Measurements from ENCODE around the gene PKN1. TPM values are rescaled to one million over a fixed set of nuclear protein-coding genes. Genes with fewer than 3 reads are reported as not detected.
A peak's percentile ranks its signal among the peaks of the same experiment; 100 is the strongest.

PKN1 gene
- total and polyA plus RNA-seq, 2 experiments from 2014 or later = 86.8 to 201 TPM

DNA sequence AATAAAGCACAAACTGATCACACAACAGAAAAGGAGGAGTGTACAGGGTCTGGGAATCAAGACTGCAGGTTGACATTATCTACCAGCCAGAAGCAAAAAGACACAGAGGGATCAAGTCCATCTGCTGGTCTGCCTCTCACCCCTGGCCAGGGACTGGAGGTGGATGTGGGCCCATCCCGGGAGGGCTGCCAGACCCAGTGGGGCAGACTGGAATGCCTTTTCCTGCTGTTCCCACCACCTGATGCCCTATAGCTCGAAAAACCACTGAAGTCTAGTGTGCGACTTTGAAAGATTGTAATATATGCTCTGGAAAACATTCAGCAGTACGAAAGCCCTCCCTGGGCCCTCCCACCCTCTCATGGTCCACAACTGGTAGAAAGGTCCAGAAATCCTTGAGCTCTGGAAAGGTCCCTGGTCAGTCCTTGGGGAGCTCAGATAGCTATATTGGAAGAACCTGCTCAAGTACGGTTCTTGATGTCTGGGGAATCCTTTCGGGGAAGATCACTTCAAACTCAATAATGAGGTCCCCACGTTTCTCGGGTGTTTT, 82.5 kb downstream of the PKN1 start:
- ATAC-seq (no peak), DNase-seq (ENCODE audit: low spot score) (no peak)
- Histone ChIP-seq H3K4me3 (peak overlapping the region; percentile 97; the same call in 1 of the 2 replicates), H3K4me2 (peak overlapping the region; percentile 99; the same call in 1 of the 2 replicates), H3K36me3 (ENCODE audit: insufficient read depth) (peaks cover 3% of the 10 kb centered on the region), H3K79me2 (replicated peaks; ENCODE audit: insufficient read depth) (peaks cover 31% of the 10 kb centered on the region), H3F3A (replicated peaks; ENCODE audit: low read depth) (peaks cover 33% of the 10 kb centered on the region), H3K4me1 (ENCODE audit: insufficient read depth) (peaks cover 11% of the 10 kb centered on the region; the same call in 1 of the 2 replicates), H4K20me1 (replicated peaks; ENCODE audit: insufficient read depth) (peaks cover 24% of the 10 kb centered on the region; the same call in 1 of the 2 replicates), H3K27me3 (ENCODE audit: insufficient read depth) (no peaks in the 10 kb centered on the region), H3K27ac (ENCODE audit: low read depth) (no peak overlapping the region), H2AFZ (no peak overlapping the region), H3K9me2 (ENCODE audit: insufficient read depth) (no peaks in the 10 kb centered on the region)
- Mint-ChIP-seq H3K27me3 (ENCODE audit: insufficient read depth, low read depth, poor library complexity) (peaks cover 15% of the 10 kb centered on the region), H3K4me3 (peak overlapping the region; percentile 93), H3K36me3 (ENCODE audit: low read depth) (peaks cover 34% of the 10 kb centered on the region), H3K9me3 (no peaks in the 10 kb centered on the region; the same call in 2 of the 3 replicates), H3K27ac (no peak overlapping the region), H3K4me1 (peaks cover 27% of the 10 kb centered on the region)
- TF ChIP-seq CREB1 (CRISPR knock-in tag; IDR thresholded peaks at IDR 0.05; ENCODE audit: low read depth) (no peak), NANOG (IDR thresholded peaks at IDR 0.05; ENCODE audit: borderline replicate concordance) (no peak), JUNB (IDR thresholded peaks at IDR 0.05; ENCODE audit: unreplicated experiment) (no peak), ZNF114 (CRISPR knock-in tag; IDR thresholded peaks at IDR 0.05) (no peak), STAT1 (IDR thresholded peaks at IDR 0.05; ENCODE audit: unreplicated experiment) (no peak), EZH2phosphoT487 (IDR thresholded peaks at IDR 0.05; ENCODE audit: unreplicated experiment) (no peak), EZH2 (IDR thresholded peaks at IDR 0.05; ENCODE audit: low read depth, unreplicated experiment) (no peak)
- TF ChIP-seq, protein P1, sequence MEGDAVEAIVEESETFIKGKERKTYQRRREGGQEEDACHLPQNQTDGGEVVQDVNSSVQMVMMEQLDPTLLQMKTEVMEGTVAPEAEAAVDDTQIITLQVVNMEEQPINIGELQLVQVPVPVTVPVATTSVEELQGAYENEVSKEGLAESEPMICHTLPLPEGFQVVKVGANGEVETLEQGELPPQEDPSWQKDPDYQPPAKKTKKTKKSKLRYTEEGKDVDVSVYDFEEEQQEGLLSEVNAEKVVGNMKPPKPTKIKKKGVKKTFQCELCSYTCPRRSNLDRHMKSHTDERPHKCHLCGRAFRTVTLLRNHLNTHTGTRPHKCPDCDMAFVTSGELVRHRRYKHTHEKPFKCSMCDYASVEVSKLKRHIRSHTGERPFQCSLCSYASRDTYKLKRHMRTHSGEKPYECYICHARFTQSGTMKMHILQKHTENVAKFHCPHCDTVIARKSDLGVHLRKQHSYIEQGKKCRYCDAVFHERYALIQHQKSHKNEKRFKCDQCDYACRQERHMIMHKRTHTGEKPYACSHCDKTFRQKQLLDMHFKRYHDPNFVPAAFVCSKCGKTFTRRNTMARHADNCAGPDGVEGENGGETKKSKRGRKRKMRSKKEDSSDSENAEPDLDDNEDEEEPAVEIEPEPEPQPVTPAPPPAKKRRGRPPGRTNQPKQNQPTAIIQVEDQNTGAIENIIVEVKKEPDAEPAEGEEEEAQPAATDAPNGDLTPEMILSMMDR (conservative IDR thresholded peaks at IDR 0.05; ENCODE audit: low read depth in 2 of 2) = no peak
- TF ChIP-seq, protein P2, sequence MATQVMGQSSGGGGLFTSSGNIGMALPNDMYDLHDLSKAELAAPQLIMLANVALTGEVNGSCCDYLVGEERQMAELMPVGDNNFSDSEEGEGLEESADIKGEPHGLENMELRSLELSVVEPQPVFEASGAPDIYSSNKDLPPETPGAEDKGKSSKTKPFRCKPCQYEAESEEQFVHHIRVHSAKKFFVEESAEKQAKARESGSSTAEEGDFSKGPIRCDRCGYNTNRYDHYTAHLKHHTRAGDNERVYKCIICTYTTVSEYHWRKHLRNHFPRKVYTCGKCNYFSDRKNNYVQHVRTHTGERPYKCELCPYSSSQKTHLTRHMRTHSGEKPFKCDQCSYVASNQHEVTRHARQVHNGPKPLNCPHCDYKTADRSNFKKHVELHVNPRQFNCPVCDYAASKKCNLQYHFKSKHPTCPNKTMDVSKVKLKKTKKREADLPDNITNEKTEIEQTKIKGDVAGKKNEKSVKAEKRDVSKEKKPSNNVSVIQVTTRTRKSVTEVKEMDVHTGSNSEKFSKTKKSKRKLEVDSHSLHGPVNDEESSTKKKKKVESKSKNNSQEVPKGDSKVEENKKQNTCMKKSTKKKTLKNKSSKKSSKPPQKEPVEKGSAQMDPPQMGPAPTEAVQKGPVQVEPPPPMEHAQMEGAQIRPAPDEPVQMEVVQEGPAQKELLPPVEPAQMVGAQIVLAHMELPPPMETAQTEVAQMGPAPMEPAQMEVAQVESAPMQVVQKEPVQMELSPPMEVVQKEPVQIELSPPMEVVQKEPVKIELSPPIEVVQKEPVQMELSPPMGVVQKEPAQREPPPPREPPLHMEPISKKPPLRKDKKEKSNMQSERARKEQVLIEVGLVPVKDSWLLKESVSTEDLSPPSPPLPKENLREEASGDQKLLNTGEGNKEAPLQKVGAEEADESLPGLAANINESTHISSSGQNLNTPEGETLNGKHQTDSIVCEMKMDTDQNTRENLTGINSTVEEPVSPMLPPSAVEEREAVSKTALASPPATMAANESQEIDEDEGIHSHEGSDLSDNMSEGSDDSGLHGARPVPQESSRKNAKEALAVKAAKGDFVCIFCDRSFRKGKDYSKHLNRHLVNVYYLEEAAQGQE (IDR thresholded peaks at IDR 0.05; ENCODE audit: unreplicated experiment) = no peak
- TF ChIP-seq, protein P3, sequence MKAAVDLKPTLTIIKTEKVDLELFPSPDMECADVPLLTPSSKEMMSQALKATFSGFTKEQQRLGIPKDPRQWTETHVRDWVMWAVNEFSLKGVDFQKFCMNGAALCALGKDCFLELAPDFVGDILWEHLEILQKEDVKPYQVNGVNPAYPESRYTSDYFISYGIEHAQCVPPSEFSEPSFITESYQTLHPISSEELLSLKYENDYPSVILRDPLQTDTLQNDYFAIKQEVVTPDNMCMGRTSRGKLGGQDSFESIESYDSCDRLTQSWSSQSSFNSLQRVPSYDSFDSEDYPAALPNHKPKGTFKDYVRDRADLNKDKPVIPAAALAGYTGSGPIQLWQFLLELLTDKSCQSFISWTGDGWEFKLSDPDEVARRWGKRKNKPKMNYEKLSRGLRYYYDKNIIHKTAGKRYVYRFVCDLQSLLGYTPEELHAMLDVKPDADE (IDR thresholded peaks at IDR 0.05) = no peak
- TF ChIP-seq, protein P4, sequence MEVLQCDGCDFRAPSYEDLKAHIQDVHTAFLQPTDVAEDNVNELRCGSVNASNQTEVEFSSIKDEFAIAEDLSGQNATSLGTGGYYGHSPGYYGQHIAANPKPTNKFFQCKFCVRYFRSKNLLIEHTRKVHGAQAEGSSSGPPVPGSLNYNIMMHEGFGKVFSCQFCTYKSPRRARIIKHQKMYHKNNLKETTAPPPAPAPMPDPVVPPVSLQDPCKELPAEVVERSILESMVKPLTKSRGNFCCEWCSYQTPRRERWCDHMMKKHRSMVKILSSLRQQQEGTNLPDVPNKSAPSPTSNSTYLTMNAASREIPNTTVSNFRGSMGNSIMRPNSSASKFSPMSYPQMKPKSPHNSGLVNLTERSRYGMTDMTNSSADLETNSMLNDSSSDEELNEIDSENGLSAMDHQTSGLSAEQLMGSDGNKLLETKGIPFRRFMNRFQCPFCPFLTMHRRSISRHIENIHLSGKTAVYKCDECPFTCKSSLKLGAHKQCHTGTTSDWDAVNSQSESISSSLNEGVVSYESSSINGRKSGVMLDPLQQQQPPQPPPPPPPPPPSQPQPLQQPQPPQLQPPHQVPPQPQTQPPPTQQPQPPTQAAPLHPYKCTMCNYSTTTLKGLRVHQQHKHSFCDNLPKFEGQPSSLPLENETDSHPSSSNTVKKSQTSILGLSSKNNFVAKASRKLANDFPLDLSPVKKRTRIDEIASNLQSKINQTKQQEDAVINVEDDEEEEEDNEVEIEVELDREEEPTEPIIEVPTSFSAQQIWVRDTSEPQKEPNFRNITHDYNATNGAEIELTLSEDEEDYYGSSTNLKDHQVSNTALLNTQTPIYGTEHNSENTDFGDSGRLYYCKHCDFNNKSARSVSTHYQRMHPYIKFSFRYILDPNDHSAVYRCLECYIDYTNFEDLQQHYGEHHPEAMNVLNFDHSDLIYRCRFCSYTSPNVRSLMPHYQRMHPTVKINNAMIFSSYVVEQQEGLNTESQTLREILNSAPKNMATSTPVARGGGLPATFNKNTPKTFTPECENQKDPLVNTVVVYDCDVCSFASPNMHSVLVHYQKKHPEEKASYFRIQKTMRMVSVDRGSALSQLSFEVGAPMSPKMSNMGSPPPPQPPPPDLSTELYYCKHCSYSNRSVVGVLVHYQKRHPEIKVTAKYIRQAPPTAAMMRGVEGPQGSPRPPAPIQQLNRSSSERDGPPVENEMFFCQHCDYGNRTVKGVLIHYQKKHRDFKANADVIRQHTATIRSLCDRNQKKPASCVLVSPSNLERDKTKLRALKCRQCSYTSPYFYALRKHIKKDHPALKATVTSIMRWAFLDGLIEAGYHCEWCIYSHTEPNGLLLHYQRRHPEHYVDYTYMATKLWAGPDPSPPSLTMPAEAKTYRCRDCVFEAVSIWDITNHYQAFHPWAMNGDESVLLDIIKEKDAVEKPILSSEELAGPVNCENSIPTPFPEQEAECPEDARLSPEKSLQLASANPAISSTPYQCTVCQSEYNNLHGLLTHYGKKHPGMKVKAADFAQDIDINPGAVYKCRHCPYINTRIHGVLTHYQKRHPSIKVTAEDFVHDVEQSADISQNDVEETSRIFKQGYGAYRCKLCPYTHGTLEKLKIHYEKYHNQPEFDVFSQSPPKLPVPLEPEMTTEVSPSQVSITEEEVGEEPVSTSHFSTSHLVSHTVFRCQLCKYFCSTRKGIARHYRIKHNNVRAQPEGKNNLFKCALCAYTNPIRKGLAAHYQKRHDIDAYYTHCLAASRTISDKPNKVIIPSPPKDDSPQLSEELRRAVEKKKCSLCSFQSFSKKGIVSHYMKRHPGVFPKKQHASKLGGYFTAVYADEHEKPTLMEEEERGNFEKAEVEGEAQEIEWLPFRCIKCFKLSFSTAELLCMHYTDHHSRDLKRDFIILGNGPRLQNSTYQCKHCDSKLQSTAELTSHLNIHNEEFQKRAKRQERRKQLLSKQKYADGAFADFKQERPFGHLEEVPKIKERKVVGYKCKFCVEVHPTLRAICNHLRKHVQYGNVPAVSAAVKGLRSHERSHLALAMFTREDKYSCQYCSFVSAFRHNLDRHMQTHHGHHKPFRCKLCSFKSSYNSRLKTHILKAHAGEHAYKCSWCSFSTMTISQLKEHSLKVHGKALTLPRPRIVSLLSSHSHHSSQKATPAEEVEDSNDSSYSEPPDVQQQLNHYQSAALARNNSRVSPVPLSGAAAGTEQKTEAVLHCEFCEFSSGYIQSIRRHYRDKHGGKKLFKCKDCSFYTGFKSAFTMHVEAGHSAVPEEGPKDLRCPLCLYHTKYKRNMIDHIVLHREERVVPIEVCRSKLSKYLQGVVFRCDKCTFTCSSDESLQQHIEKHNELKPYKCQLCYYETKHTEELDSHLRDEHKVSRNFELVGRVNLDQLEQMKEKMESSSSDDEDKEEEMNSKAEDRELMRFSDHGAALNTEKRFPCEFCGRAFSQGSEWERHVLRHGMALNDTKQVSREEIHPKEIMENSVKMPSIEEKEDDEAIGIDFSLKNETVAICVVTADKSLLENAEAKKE (CRISPR knock-in tag; IDR thresholded peaks at IDR 0.05) = no peak
